Urothelium cell line (cell line): ENCODE results near the gene SP9.

Experiments
- DNase-seq: peaks from one replicate; pipeline ENCODE4 v3.0.0; 2011; ENCODE audit warnings: low spot score, mixed read lengths
- FAIRE-seq: peaks from 2 replicates; lab custom pipeline; 2011; peaks lifted over from hg19 to GRCh38; lab: Jason Lieb, UNC

Gene SP9

GRCh38 chr2:174333017-174333371, 1.8 kb upstream of the SP9 start:
- DNase-seq (no peak), FAIRE-seq (no peak)

- DNase-seq (no peak), FAIRE-seq (no peak)
These were observed 1.1 kb upstream of the SP9 start for GRCh38 chr2:174333372-174334277.

GRCh38 chr2:174334278-174334715, 457 bp upstream of the SP9 start:
- DNase-seq (no peak), FAIRE-seq (no peak)

GRCh38 chr2:174335254-174335987, 667 bp downstream of the SP9 start:
- DNase-seq (no peak), FAIRE-seq (no peak)

GRCh38 chr2:174335988-174336500, 1.3 kb downstream of the SP9 start:
- FAIRE-seq (no peak), DNase-seq (no peak)

- DNase-seq (no peak), FAIRE-seq (no peak)
These were observed 2.0 kb downstream of the SP9 start for GRCh38 chr2:174336501-174337336.

GRCh38 chr2:174337337-174338146, 2.8 kb downstream of the SP9 start:
- no peak for FAIRE-seq
- DNase-seq: no peak

- FAIRE-seq (no peak), DNase-seq (no peak)
These were observed 3.4 kb downstream of the SP9 start for GRCh38 chr2:174338147-174338605.

GRCh38 chr2:174338671-174339560, 4.2 kb downstream of the SP9 start:
- DNase-seq (no peak), FAIRE-seq (no peak)

- FAIRE-seq (no peak), DNase-seq (no peak)
These were observed 5.0 kb downstream of the SP9 start for GRCh38 chr2:174339561-174340399.

GRCh38 chr2:174340400-174341292, 5.9 kb downstream of the SP9 start:
- no peak for DNase-seq
- no peak for FAIRE-seq

- DNase-seq (peak; percentile 84), FAIRE-seq (no peak)
These were observed 6.7 kb downstream of the SP9 start for GRCh38 chr2:174341293-174341994.

GRCh38 chr2:174341995-174342685, 7.4 kb downstream of the SP9 start:
- FAIRE-seq (no peak), DNase-seq (no peak)

- FAIRE-seq (no peak), DNase-seq (no peak)
These were observed 8.1 kb downstream of the SP9 start for GRCh38 chr2:174342686-174343342.

GRCh38 chr2:174343343-174343622, 8.5 kb downstream of the SP9 start:
- FAIRE-seq: no peak
- no peak for DNase-seq
